GM23248 (cell line): ENCODE results near the gene PPP1R1C. TPM values are rescaled to one million over a fixed set of nuclear protein-coding genes. Genes with fewer than 3 reads are reported as not detected.

ENCODE experiments used
- DNase-seq: peaks from one replicate; pipeline ENCODE4 v3.0.0-alpha.2; 2015
- H2AFZ ChIP-seq: fragments of 200-600 bp; sonication (generic); 2 replicates; pipeline ENCODE4 v1.6.1; 2016; ENCODE audit warnings: antibody characterized with exemption
- H3F3A ChIP-seq: fragments of 200-600 bp; sonication (generic); 2 replicates; pipeline ENCODE4 v1.6.1; 2016; ENCODE audit warnings: mild to moderate bottlenecking, antibody characterized with exemption, mixed run types; ENCODE audit not compliant: insufficient read depth
- H3K27ac ChIP-seq: fragments of 200-600 bp; sonication (generic); 2 replicates; pipeline ENCODE4 v1.5.1; 2016; ENCODE audit warnings: mild to moderate bottlenecking
- H3K27me3 ChIP-seq: fragments of 200-600 bp; sonication (generic); replicated peaks from 2 replicates; pipeline ENCODE4 v1.6.1; 2016; ENCODE audit warnings: mild to moderate bottlenecking; ENCODE audit not compliant: insufficient read depth
- H3K36me3 ChIP-seq: fragments of 200-600 bp; sonication (generic); 2 replicates; pipeline ENCODE4 v1.6.1; 2016; ENCODE audit warnings: low read depth, mild to moderate bottlenecking
- H3K4me1 ChIP-seq: fragments of 200-600 bp; sonication (generic); 2 replicates; pipeline ENCODE4 v1.6.1; 2016; ENCODE audit warnings: mild to moderate bottlenecking; ENCODE audit not compliant: insufficient read depth
- H3K4me2 ChIP-seq: fragments of 200-600 bp; sonication (generic); one replicate; pipeline ENCODE4 v1.6.1; 2016; ENCODE audit warnings: mild to moderate bottlenecking; ENCODE audit not compliant: unreplicated experiment
- H3K4me3 ChIP-seq: fragments of 200-600 bp; sonication (generic); 2 replicates; pipeline ENCODE4 v1.5.1; 2016; ENCODE audit warnings: mild to moderate bottlenecking
- H3K79me2 ChIP-seq: fragments of 200-600 bp; sonication (generic); 2 replicates; pipeline ENCODE4 v1.6.1; 2016; ENCODE audit warnings: mild to moderate bottlenecking; ENCODE audit not compliant: insufficient read depth
- H3K9ac ChIP-seq: fragments of 200-600 bp; sonication (generic); 2 replicates; pipeline ENCODE4 v1.6.1; 2016; ENCODE audit warnings: mild to moderate bottlenecking
- H3K9me2 ChIP-seq: fragments of 200-600 bp; sonication (generic); 2 replicates; pipeline ENCODE4 v1.6.1; 2016; ENCODE audit warnings: mixed run types, mild to moderate bottlenecking, moderate library complexity; ENCODE audit not compliant: insufficient read depth
- H3K9me3 ChIP-seq: fragments of 200-600 bp; sonication (generic); one replicate; pipeline ENCODE4 v1.6.1; 2017; ENCODE audit warnings: low read depth
- H4K20me1 ChIP-seq: fragments of 200-600 bp; sonication (generic); 2 replicates; pipeline ENCODE4 v1.6.0; 2016; ENCODE audit not compliant: insufficient read depth
- EZH2 ChIP-seq: fragments of 200-600 bp; sonication (generic); IDR thresholded peaks from 2 replicates; pipeline ENCODE4 v1.6.1; 2018; ENCODE audit warnings: antibody characterized with exemption, mild to moderate bottlenecking; ENCODE audit not compliant: insufficient read depth, poor library complexity, severe bottlenecking
- EZH2phosphoT487 ChIP-seq: fragments of 200-600 bp; sonication (generic); IDR thresholded peaks from 2 replicates; pipeline ENCODE4 v1.6.1; 2018; ENCODE audit warnings: antibody characterized with exemption, moderate library complexity, mild to moderate bottlenecking, low read depth; ENCODE audit not compliant: insufficient read depth
- WGBS, 2 experiments: methylation state at CpG; one replicate each; pipeline ENCODE4 v1.1.6; 2015 to 2017; ENCODE audit warnings: low lambda C conversion rate in 2 of 2, low coverage in 1 of 2; ENCODE audit errors: missing lambda C conversion rate in 2 of 2; 5-methylcytosine and 5-hydroxymethylcytosine counted together
- in situ Hi-C: fragments of 300-500 bp; cut with MboI; formaldehyde crosslinking; loops from 2 replicates; pipeline ENCODE4 v1.15.0; 2020
- polyA plus RNA-seq: library from polyadenylated mRNA; unstranded; fragments of >200 nt; fragmentation: Nextera tagmentation; extraction: Ambion mirVana; gene quantifications from 2 replicates; pipeline ENCODE4 v1.2.1, GENCODE V29; 2016
- total RNA-seq: library from RNA; depleted of rRNA; stranded (reverse); fragments of >200 nt; shearing (Covaris generic); gene quantifications from 2 replicates; pipeline ENCODE4 v1.2.3, GENCODE V29; 2014

Gene PPP1R1C
- total and polyA plus RNA-seq, 2 experiments from 2014 or later, result not detected

DNA sequence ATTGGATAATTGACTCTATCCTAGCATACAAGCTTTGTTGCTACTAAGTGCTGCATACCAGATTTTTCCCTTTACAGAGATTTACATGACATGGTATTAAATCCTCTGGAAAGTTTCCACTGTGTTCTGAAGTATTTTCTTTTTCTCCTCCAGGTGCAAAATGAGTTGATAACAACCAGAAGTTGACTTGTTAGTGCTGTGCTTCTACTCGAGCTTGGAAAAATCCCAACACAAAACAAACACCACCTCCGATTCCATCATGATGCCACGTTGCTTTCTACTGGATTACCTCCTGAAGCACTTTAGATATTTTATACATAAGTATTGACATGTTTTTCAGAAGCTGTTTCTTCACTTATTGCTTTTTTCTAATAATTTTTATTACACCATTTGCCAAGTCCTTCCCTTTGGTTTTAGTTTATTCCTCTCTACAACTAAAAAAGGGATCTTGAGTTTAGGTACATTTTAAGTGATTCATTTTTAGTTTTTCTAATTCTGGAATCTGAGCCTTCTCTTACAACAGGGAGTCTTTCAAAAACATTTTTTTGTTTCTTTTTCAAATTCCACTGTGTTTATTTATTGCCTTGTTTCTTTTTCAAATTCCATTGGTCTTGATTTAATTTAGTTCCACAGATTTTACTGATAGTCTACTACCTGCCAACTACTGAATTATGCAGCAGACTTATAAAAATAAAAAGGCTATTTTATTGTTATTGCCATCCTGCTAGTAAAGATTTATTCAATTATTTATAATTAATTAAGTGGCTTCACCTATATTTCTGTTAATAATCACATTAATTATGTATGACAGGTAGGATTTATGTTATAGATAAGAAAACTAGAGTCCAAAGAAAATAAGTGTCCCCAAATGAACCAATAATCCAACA, 143.4 kb downstream of the PPP1R1C start:
- 37 to 44% methylated on average over 3 of the region's 3 CpGs for WGBS, 2 experiments
- no peak for TF ChIP-seq EZH2phosphoT487
- no peak for TF ChIP-seq EZH2
- Histone ChIP-seq H3K36me3 (no peaks in the 10 kb centered on the region), H4K20me1 (no peaks in the 10 kb centered on the region), H3K27ac (no peak overlapping the region), H3K9me3 (no peaks in the 10 kb centered on the region), H3K4me1 (peaks cover 11% of the 10 kb centered on the region), H3K9ac (no peak overlapping the region), H3K4me2 (no peak overlapping the region), H3K9me2 (no peaks in the 10 kb centered on the region), H3K4me3 (no peak overlapping the region), H3K79me2 (no peaks in the 10 kb centered on the region), H3K27me3 (no peaks in the 10 kb centered on the region), H3F3A (peaks cover 10% of the 10 kb centered on the region; the same call in 1 of the 2 replicates), H2AFZ (0 out of 2 replicates have a peak overlapping the region, but pooled peaks have one; percentile 8)
- DNase-seq, result no peak
- in situ Hi-C loops, result no loop called here

DNA sequence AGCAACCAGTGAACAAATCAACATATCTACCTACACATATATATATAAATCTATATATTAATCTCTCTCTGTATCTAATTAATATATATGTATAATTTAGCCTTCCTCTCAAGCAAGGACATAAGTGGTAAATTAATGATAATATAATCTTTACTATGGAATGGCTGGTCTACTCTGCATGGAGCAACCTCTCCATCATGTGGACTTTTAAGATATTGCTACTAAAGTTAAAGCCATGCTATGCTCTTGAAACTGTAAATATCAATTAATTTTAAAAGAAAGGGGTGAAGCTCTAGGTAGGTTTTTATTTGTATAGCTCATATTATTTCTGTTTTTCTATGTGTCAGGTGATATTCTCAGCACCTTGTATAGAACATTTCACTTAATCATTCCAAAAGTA, 147.0 kb downstream of the PPP1R1C start:
- Histone ChIP-seq H3K9me2 (no peaks in the 10 kb centered on the region), H3K4me2 (no peak overlapping the region), H3K4me3 (no peak overlapping the region), H3K27me3 (no peaks in the 10 kb centered on the region), H3K27ac (no peak overlapping the region), H3K9ac (no peak overlapping the region), H3K36me3 (no peaks in the 10 kb centered on the region), H3K79me2 (no peaks in the 10 kb centered on the region), H3F3A (peaks cover 10% of the 10 kb centered on the region; the same call in 1 of the 2 replicates), H3K4me1 (peaks cover 11% of the 10 kb centered on the region), H4K20me1 (no peaks in the 10 kb centered on the region), H3K9me3 (no peaks in the 10 kb centered on the region), H2AFZ (no peak overlapping the region)
- DNase-seq, result peak; percentile 8
- no peak for TF ChIP-seq EZH2
- TF ChIP-seq EZH2phosphoT487, result no peak
- in situ Hi-C loops, result no loop called here

DNA sequence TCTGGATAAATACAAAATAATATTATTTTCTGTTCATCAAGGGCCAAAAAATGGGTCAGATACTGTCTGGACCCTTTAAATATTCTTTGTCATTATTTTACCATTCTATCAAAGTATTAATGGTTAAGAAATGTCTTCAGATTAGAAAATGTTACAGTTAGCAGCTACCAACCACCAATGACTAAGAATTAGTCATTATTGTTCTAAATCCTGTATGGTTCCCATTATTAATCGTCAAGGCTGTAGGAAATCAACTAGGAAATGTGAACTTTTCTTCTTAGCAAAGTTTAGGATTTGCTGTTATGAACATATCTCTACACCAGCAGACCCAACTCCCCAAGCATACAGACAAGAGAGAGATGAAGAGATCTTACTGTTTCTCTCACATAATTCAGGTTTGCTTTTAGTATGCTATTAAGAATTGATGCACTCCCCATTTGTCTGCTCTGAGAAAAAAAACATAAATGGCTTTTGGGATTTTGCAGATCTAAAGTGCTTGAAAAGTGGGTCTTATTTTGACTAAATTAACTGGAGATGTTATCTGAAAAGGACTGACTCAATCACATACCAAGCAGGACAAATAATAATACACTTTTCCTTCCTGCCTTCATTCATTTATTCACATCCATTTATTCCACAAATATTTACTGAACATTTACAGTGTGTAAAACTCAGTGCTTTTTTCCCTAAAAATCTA, 147.7 kb downstream of the PPP1R1C start:
- H3K9me2 ChIP-seq, result no peaks in the 10 kb centered on the region
- H3K4me2 ChIP-seq, result peak overlapping the region; percentile 44
- no peaks in the 10 kb centered on the region for H3K27me3 ChIP-seq
- no peaks in the 10 kb centered on the region for H3K9me3 ChIP-seq
- in situ Hi-C loops, result no loop called here
- no peaks in the 10 kb centered on the region for H3K79me2 ChIP-seq
- TF ChIP-seq EZH2phosphoT487 (no peak), EZH2 (no peak)
- WGBS, 2 experiments, result 0 to 6% methylated on average over 1 of the region's 1 CpG
- H3K27ac ChIP-seq, result no peak overlapping the region
- H3K9ac ChIP-seq, result no peak overlapping the region
- peak; percentile 66 for DNase-seq
- H3K4me3 ChIP-seq, result no peak overlapping the region
- peak overlapping the region; percentile 55 for H2AFZ ChIP-seq
- H3K36me3 ChIP-seq, result no peaks in the 10 kb centered on the region
- H3F3A ChIP-seq, result peaks cover 10% of the 10 kb centered on the region; the same call in 1 of the 2 replicates
- H3K4me1 ChIP-seq, result peaks cover 11% of the 10 kb centered on the region
- H4K20me1 ChIP-seq, result no peaks in the 10 kb centered on the region

DNA sequence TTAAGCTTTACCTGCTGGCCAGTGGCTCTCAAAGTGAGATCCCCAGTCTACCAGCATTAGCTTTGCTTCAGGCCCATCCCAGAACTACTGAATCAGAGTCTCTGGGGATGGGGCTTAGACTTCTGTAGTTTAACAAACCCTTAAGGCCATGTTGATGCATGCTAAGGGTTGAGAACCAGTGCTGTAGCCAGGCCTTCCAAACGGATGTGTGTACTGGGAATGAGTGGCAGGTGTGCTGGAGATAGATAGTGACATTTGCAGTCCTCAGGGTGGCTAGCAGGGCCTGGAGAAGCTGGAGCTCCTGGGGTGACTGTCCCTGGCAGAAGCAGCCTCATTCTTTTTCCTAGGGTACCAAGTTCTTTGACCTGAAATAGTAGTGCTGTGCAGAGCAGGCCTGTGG, 148.5 kb downstream of the PPP1R1C start:
- WGBS, 2 experiments, result 55 to 63% methylated on average over 1 of the region's 1 CpG

More for the DNA sequence above, 148.5 kb downstream of the PPP1R1C start:
- in situ Hi-C loops, result no loop called here
- Histone ChIP-seq H4K20me1 (no peaks in the 10 kb centered on the region), H3K27ac (no peak overlapping the region), H3K27me3 (no peaks in the 10 kb centered on the region), H3K4me3 (no peak overlapping the region), H3K36me3 (no peaks in the 10 kb centered on the region), H3K9ac (no peak overlapping the region), H3K79me2 (no peaks in the 10 kb centered on the region), H3K9me2 (no peaks in the 10 kb centered on the region), H2AFZ (no peak overlapping the region), H3K4me2 (no peak overlapping the region), H3F3A (peaks cover 10% of the 10 kb centered on the region; the same call in 1 of the 2 replicates), H3K9me3 (no peaks in the 10 kb centered on the region), H3K4me1 (peaks cover 11% of the 10 kb centered on the region)
- TF ChIP-seq EZH2phosphoT487, result no peak
- TF ChIP-seq EZH2, result no peak
- DNase-seq, result no peak
